AG09319 (cell line): ENCODE data around the gene CHD2.

Experiments
- DNase-seq: peaks from one replicate; pipeline ENCODE4 v3.0.0-alpha.2; 2010; ENCODE audit warnings: low read depth; ENCODE audit errors: extremely low read depth
- TF ChIP-seq, protein P1 (sequence below): IDR thresholded peaks from 2 replicates; pipeline ENCODE4 v1.5.1; 2011; ENCODE audit warnings: low read depth, mild to moderate bottlenecking, inconsistent platforms, low read length, moderate library complexity

The CHD2 gene

GRCh38 chr15:93043621-93044300 lies 143.6 kb downstream of the CHD2 start:
- DNase-seq = no peak
- TF ChIP-seq, protein P1, sequence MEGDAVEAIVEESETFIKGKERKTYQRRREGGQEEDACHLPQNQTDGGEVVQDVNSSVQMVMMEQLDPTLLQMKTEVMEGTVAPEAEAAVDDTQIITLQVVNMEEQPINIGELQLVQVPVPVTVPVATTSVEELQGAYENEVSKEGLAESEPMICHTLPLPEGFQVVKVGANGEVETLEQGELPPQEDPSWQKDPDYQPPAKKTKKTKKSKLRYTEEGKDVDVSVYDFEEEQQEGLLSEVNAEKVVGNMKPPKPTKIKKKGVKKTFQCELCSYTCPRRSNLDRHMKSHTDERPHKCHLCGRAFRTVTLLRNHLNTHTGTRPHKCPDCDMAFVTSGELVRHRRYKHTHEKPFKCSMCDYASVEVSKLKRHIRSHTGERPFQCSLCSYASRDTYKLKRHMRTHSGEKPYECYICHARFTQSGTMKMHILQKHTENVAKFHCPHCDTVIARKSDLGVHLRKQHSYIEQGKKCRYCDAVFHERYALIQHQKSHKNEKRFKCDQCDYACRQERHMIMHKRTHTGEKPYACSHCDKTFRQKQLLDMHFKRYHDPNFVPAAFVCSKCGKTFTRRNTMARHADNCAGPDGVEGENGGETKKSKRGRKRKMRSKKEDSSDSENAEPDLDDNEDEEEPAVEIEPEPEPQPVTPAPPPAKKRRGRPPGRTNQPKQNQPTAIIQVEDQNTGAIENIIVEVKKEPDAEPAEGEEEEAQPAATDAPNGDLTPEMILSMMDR = no peak

DNA sequence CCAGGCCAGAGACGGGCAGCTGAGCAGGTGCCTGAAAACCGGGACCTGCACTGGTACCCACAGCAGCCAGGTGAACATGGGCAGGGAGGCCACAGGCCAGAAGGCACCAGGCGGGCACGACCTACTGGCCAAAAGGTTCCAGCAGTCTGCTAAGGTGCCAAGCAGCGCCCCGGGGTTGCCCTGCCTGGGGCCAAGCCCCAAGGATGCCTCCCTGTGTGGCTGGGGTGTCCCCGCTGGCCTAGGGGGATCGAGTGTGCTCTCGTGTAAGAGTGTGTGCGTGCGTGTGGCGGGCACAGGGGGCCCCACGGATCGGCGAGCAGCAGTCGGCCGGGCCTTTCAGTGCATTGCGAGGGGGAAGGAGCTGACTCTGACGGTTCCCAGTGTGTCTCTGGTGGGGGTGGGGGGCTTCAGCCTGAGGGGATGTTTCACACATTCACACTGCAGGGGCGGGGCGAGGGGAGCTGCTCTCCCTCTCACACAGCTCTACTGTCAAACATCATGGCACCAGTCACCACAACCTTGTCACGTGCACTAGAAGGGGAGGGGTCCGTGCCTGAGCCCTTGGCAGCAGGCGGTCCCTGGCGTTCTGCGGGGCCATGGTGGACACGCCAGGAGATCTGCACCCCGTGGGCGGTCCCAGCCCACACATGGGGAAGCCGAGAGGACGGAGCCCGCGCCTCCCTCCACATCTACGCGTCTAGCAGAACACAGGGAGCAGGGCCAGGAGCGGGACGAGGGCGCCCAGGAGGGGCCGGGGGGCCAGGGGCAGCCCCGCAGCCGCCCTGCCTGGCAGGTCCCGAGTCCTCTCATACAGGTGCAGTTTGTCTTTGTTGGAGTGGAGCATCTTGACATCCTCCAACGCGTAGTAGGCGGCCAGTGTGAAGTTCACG lies 144.4 kb downstream of the CHD2 start:
- TF ChIP-seq, protein P1 = no peak
- DNase-seq = no peak

GRCh38 chr15:93045191-93045785 lies 145.2 kb downstream of the CHD2 start:
- no peak for DNase-seq
- TF ChIP-seq, protein P1 = no peak

- DNase-seq = no peak
- TF ChIP-seq, protein P1 = no peak
These were observed 146.0 kb downstream of the CHD2 start for GRCh38 chr15:93046120-93046519.

DNA sequence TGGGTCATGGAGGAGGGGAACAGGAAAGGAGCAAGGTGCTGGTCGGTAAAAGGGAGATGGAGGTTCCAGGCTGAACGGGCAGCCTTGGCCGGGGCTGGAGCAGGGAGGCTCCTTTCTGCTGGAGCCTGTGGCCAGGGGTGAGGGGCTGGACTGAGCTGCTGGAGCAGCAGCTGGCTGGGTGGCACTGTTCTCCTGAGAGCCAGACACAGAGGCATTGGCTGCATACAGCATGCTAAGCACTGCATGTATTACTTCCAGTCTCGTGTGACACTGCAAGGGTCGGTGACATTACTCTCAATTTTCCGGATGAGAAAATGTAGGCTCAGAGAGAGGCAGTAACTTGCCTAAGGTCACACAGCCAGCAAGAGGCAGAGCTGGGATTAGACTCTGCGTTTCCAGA lies 146.6 kb downstream of the CHD2 start:
- TF ChIP-seq, protein P1 = no peak

DNA sequence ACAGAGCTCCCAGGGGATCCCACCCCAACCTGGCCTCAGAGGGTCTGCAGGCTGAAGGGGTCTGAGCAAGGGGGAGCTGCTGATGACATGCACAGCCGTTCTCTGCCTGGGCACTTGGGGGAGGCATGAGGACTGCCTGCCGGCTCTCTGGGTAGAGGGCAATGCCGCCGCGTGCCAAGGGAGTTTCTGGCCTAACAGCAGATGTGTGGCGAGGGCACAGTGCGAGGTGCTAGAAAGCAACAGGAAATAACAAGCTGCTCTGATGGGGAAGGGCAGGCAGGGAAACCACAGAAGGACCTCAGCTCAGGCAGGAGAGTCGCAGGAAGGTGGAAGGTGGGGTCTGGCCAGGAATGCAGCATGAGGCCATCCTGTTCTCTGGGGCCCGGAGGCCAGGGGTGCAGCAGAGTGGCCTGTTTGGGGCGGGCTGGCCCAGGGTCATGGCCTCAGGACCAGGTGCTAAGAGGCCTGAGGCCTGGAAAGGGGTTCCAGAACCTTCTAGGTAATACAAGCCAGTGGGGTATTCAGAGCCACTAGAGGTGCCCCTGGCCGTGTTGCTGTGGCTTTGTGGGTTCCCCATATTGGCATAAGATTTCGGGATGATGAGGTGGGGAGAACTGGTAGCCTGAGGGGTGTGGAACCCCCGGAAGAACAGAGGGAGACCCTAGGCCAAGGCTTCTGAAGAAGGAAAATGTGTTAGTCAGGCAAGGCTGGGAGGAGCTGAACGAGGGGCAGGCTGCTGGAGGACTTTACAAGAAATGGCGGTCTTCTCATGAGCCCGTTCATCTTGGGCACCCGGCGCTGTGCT lies 147.7 kb downstream of the CHD2 start:
- TF ChIP-seq, protein P1 = no peak
- no peak for DNase-seq

More for the DNA sequence above, 146.6 kb downstream of the CHD2 start:
- DNase-seq = no peak
